ENCODE data around the gene UNC13C.

The UNC13C gene

DNA sequence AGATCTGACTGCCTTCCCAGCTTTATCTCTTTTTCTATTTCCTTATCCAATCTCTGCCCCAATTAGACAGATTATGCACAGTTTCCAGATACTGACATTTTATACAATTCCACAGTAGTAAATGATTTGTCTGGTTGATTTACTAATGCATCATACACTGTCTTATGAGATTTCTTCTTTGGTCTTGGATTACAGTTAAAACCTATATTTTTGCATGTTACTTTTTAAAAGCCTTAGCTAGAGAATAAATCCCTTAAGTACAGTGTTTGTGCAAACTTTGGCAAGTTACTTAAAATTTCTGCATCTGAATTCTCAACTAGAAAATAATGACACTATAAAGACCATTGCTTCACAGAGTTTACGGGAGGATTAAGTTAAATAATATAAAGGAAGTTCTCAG is 6.0 kb downstream of the UNC13C start:
- TF ChIP-seq, protein P1, sequence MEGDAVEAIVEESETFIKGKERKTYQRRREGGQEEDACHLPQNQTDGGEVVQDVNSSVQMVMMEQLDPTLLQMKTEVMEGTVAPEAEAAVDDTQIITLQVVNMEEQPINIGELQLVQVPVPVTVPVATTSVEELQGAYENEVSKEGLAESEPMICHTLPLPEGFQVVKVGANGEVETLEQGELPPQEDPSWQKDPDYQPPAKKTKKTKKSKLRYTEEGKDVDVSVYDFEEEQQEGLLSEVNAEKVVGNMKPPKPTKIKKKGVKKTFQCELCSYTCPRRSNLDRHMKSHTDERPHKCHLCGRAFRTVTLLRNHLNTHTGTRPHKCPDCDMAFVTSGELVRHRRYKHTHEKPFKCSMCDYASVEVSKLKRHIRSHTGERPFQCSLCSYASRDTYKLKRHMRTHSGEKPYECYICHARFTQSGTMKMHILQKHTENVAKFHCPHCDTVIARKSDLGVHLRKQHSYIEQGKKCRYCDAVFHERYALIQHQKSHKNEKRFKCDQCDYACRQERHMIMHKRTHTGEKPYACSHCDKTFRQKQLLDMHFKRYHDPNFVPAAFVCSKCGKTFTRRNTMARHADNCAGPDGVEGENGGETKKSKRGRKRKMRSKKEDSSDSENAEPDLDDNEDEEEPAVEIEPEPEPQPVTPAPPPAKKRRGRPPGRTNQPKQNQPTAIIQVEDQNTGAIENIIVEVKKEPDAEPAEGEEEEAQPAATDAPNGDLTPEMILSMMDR (conservative IDR thresholded peaks at IDR 0.05; ENCODE audit: low read length) = no peak
- H3K4me3 ChIP-seq (ENCODE audit: low read length) = no peak overlapping the region
- no peak for DNase-seq (ENCODE audit: low read depth)

DNA sequence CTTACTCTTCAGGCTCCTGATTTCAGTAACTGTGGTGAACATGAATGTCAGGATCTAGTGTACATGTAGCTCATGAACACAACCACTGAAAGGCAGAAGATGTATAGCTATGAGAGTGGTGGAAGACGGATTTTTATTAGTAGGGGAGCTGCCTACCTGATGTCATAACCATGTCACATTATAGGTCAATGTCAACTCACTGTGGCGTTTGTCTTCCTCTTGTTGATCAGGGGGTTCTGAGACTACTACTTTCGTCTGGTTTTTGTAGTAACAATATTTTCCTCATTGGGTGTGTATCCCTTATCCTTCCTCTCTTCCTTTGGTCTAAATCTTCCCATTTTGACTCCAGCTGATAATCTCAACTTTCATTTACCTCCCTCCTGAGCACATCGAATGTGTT is 7.3 kb downstream of the UNC13C start:
- H3K4me3 ChIP-seq (ENCODE audit: low read length) = no peak overlapping the region
- no peak for DNase-seq (ENCODE audit: low read depth)
- TF ChIP-seq, protein P1 (conservative IDR thresholded peaks at IDR 0.05; ENCODE audit: low read length) = no peak

DNA sequence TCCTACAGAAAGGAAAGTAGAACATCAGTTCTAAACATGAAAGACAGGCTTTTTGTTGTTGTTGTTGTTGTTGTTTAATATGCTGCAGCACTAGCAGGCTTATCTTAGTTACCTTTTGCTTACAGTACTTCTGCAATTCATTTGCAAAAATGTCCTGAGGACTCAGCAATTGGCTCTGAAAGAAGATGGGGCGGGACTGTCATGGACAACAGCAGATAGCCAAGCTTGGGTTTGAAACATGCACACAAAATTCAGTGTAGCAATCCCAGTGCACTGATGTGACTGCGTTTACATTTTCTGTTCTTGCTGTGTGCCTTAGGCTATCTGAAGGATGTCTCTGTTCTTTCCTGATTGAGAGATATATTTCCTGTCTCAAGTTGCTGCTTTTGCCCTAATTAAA is 9.2 kb downstream of the UNC13C start:
- TF ChIP-seq, protein P1 (conservative IDR thresholded peaks at IDR 0.05; ENCODE audit: low read length) = no peak
- no peak for DNase-seq (ENCODE audit: low read depth)
- H3K4me3 ChIP-seq (ENCODE audit: low read length) = no peak overlapping the region

DNA sequence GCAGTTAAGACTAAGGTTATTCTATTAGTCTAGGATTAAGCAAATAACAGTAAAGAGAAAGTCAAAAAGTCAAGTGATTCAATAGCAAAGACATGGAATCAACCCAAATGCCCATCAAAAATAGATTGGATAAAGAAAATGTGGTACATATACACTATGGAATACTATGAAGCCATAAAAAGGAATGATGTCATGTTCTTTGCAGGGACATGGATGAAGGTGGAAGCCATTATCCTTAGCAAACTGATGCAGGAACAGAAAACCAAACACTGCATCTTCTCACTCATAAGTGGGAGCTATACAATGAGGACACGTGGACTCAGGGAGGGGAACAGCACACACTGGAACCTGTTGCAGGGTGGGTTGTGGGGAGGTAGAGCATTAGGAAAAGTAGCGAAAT is 29.0 kb downstream of the UNC13C start:
- TF ChIP-seq, protein P1 (conservative IDR thresholded peaks at IDR 0.05; ENCODE audit: low read length) = no peak
- DNase-seq (ENCODE audit: low read depth) = no peak
- no peak overlapping the region for H3K4me3 ChIP-seq (ENCODE audit: low read length)

DNA sequence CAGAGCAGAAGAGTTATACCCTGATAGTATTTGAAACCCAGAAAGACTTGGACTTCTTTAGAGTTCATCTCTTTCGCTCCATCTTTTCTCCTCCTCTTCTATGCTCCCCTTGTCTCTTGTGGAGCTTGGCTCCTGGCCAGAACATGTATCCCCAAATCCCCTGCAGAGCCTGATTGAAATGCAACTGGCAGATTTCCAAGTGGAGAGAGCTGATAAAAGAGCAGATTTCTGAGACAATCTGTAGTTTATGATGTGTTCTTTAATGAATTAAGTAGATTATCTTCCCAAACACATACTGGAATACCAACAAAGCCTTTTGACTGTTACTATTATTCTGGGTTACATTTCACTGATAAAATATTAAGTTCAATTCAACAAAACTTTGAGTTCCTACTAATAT is 33.4 kb downstream of the UNC13C start:
- H3K4me3 ChIP-seq (ENCODE audit: low read length) = no peak overlapping the region
- DNase-seq (ENCODE audit: low read depth) = no peak
- TF ChIP-seq, protein P1 (conservative IDR thresholded peaks at IDR 0.05; ENCODE audit: low read length) = no peak

DNA sequence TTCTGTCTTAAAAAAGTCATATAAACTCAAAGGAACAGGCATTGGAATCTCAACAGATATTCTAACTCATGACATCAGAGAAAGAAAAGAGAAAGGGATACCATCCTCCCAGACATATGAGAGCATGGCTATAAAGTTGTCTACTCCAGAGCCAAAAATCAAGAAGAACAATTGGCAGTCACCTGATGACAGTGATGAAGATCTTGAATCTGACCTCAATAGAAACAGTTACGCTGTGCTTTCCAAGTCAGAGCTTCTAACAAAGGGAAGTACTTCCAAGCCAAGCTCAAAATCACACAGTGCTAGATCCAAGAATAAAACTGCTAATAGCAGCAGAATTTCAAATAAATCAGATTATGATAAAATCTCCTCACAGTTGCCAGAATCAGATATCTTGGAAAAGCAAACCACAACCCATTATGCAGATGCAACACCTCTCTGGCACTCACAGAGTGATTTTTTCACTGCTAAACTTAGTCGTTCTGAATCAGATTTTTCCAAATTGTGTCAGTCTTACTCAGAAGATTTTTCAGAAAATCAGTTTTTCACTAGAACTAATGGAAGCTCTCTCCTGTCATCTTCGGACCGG is 35.9 kb downstream of the UNC13C start:
- TF ChIP-seq, protein P1 (conservative IDR thresholded peaks at IDR 0.05; ENCODE audit: low read length) = no peak
- H3K4me3 ChIP-seq (ENCODE audit: low read length) = no peak overlapping the region
- no peak for DNase-seq (ENCODE audit: low read depth)

DNA sequence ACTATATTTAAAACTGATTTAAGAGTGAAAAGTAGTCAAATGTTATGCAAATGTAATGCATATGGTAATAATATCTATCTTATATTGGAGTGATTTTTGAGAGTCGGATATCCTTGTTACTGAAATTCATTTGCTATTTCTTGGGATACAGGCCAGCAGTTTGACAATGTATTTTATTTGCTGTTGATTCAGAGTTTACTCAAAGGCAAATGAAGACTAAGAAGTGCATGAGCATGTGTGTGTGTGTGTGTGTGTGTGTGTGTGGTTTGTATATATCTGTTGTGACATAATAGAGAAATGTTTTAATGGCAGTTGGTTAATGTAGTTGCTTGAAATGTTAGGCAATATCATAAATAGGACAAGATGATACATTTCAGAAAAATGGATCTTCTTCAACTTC is 39.0 kb downstream of the UNC13C start:
- DNase-seq (ENCODE audit: low read depth) = no peak
- TF ChIP-seq, protein P1 (conservative IDR thresholded peaks at IDR 0.05; ENCODE audit: low read length) = no peak

More for the DNA sequence above, 39.0 kb downstream of the UNC13C start:
- H3K4me3 ChIP-seq (ENCODE audit: low read length) = no peak overlapping the region
